Measurements from ENCODE around the gene VSTM4. TPM values are rescaled to one million over a fixed set of nuclear protein-coding genes. Genes with fewer than 3 reads are reported as not detected.

The VSTM4 gene
- total and polyA plus RNA-seq, 2 donors (not counting 1 experiment from before 2014, with no cell fraction given) = not detected

GRCh38 chr10:49107111-49107886 is 8.0 kb downstream of the VSTM4 start:
- H3K4me1 Mint-ChIP-seq = no peaks in the 10 kb centered on the region
- Histone ChIP-seq H3K27ac (ENCODE audit: low read length in 2 of 2) (no peak overlapping the region), H3K36me3 (replicated peaks in 1 of 2; ENCODE audit: control extremely low read depth in 1 of 2, control insufficient read depth in 1 of 2, extremely low read depth in 1 of 2, insufficient read depth in 2 of 2, low read length in 1 of 2) (no peaks in the 10 kb centered on the region), H3K4me3 (ENCODE audit: control extremely low read depth in 1 of 5, extremely low read depth in 1 of 5, insufficient read depth in 1 of 5, low read depth in 2 of 5, low read length in 4 of 5) (no peak overlapping the region), H3K79me2 (ENCODE audit: control insufficient read depth, insufficient read depth, low read length) (no peaks in the 10 kb centered on the region), H3K9me3 (ENCODE audit: control extremely low read depth in 1 of 3, control insufficient read depth in 2 of 3, insufficient read depth in 1 of 3, low read length in 2 of 3) (no peaks in the 10 kb centered on the region), H3K9ac (ENCODE audit: low read length) (no peak overlapping the region), H3K27me3 (replicated peaks in 1 of 4; ENCODE audit: control extremely low read depth in 1 of 4, control insufficient read depth in 3 of 4, insufficient read depth in 4 of 4, low read length in 3 of 4) (peaks cover 0 to 16% (median 2%) of the 10 kb centered on the region in 4 experiments), H4K20me1 (ENCODE audit: control insufficient read depth, insufficient read depth, low read length, poor library complexity, severe bottlenecking) (no peaks in the 10 kb centered on the region), H3K4me1 (ENCODE audit: control insufficient read depth in 2 of 2, insufficient read depth in 2 of 2, low read length in 2 of 2) (no peaks in the 10 kb centered on the region), H2AFZ (ENCODE audit: insufficient read depth, low read depth, low read length, poor library complexity, severe bottlenecking) (no peak overlapping the region), H3K4me2 (replicated peaks; ENCODE audit: low read depth, low read length, poor library complexity, severe bottlenecking) (no peak overlapping the region)
- ATAC-seq (ENCODE audit: low read depth) (no peak), DNase-seq (no peak)
- no peak overlapping the region for H3K4me3 Mint-ChIP-seq
- CTCF ChIA-PET = no interaction called here
- intact Hi-C loops (cut with micrococcal nuclease) = no loop called here
- H3K9me3 Mint-ChIP-seq (ENCODE audit: insufficient read depth) = no peaks in the 10 kb centered on the region
- H3K27ac Mint-ChIP-seq = no peak overlapping the region
- POLR2A ChIA-PET = no interaction called here
- no peak for TF ChIP-seq EZH2 (IDR thresholded peaks at IDR 0.05; ENCODE audit: borderline replicate concordance, insufficient read depth, low read depth, low read length, poor library complexity, severe bottlenecking)
- TF ChIP-seq CTCF (IDR thresholded peaks at IDR 0.05) = no peak
- peaks cover 12% of the 10 kb centered on the region for H3K27me3 Mint-ChIP-seq
- 96% methylated on average over 17 of the region's 17 CpGs for WGBS (ENCODE audit: insufficient coverage)

GRCh38 chr10:49106451-49106850 is 8.9 kb downstream of the VSTM4 start:
- 83% methylated on average over 7 of the region's 7 CpGs for WGBS (ENCODE audit: insufficient coverage)
- Histone ChIP-seq H3K36me3 (replicated peaks in 1 of 2; ENCODE audit: control extremely low read depth in 1 of 2, control insufficient read depth in 1 of 2, extremely low read depth in 1 of 2, insufficient read depth in 2 of 2, low read length in 1 of 2) (no peaks in the 10 kb centered on the region), H3K79me2 (ENCODE audit: control insufficient read depth, insufficient read depth, low read length) (no peaks in the 10 kb centered on the region), H3K27me3 (replicated peaks in 1 of 4; ENCODE audit: control extremely low read depth in 1 of 4, control insufficient read depth in 3 of 4, insufficient read depth in 4 of 4, low read length in 3 of 4) (peaks cover 0 to 13% (median 2%) of the 10 kb centered on the region in 4 experiments), H3K4me3 (ENCODE audit: control extremely low read depth in 1 of 5, extremely low read depth in 1 of 5, insufficient read depth in 1 of 5, low read depth in 2 of 5, low read length in 4 of 5) (no peak overlapping the region), H3K4me2 (replicated peaks; ENCODE audit: low read depth, low read length, poor library complexity, severe bottlenecking) (no peak overlapping the region), H3K9ac (ENCODE audit: low read length) (no peak overlapping the region), H3K4me1 (ENCODE audit: control insufficient read depth in 2 of 2, insufficient read depth in 2 of 2, low read length in 2 of 2) (no peaks in the 10 kb centered on the region), H2AFZ (ENCODE audit: insufficient read depth, low read depth, low read length, poor library complexity, severe bottlenecking) (no peak overlapping the region), H3K27ac (ENCODE audit: low read length in 2 of 2) (no peak overlapping the region), H4K20me1 (ENCODE audit: control insufficient read depth, insufficient read depth, low read length, poor library complexity, severe bottlenecking) (no peaks in the 10 kb centered on the region), H3K9me3 (ENCODE audit: control extremely low read depth in 1 of 3, control insufficient read depth in 2 of 3, insufficient read depth in 1 of 3, low read length in 2 of 3) (no peaks in the 10 kb centered on the region)
- Mint-ChIP-seq H3K4me3 (no peak overlapping the region), H3K9me3 (ENCODE audit: insufficient read depth) (no peaks in the 10 kb centered on the region), H3K4me1 (no peaks in the 10 kb centered on the region), H3K27me3 (peaks cover 16% of the 10 kb centered on the region), H3K27ac (no peak overlapping the region)
- DNase-seq (no peak), ATAC-seq (ENCODE audit: low read depth) (no peak)
- intact Hi-C loops (cut with micrococcal nuclease) = no loop called here
- ChIA-PET CTCF (no interaction called here), POLR2A (no interaction called here)
- TF ChIP-seq EZH2 (IDR thresholded peaks at IDR 0.05; ENCODE audit: borderline replicate concordance, insufficient read depth, low read depth, low read length, poor library complexity, severe bottlenecking) (no peak), CTCF (IDR thresholded peaks at IDR 0.05) (no peak)

All from B cell (primary cell).